GM15510 (cell line): ENCODE measurements around the gene SEMA6D.

Source experiments
- POLR2A ChIP-seq: IDR thresholded peaks from 3 replicates; pipeline ENCODE4 v1.6.1; 2011; ENCODE audit warnings: borderline replicate concordance; ENCODE audit not compliant: insufficient read length; ENCODE audit errors: extremely low read depth

The SEMA6D gene

DNA sequence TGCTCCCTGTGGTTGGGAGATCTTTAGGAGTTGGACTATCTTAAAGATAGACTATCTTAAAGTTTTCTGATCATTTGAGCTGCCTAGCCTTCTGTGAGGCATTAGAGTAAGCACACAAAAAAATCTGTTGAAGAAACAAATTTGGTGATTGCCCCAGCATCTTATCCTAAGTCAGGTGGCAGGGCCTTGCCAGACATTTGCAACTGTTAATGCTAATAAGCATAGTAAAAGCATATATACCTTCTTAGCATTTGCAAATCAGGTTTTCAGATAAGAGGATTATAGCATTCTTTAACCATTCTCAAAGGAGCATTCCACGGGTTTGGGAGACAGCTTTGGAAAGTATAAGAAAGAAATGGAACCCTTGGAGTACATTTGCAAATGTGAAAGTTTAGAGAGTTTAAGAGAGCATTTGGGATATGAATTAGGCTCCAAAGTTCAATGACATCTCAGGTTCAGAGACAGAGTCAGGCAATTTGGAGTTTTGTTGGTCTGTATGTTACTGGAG lies 61.0 kb downstream of the SEMA6D start:
- TF ChIP-seq POLR2A, result no peak

DNA sequence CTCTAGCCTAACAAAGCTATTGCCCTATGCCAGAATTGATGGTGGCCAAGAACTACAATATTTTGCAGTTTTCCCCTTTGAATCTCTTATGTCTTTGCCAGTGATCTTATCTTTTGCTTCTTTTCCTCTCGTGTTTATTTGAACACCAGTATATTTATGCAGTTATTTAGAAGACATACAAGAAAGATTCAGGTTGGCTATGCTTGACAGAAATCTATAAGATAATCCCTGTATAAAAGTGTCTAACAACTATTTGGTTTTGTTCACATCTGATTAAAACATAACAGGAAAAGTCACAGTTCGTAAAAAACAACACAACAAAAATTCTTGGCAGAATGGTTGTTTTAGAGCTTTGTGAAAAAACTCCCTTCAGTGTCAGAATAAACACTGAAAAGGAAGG lies 63.7 kb downstream of the SEMA6D start:
- no peak for TF ChIP-seq POLR2A

DNA sequence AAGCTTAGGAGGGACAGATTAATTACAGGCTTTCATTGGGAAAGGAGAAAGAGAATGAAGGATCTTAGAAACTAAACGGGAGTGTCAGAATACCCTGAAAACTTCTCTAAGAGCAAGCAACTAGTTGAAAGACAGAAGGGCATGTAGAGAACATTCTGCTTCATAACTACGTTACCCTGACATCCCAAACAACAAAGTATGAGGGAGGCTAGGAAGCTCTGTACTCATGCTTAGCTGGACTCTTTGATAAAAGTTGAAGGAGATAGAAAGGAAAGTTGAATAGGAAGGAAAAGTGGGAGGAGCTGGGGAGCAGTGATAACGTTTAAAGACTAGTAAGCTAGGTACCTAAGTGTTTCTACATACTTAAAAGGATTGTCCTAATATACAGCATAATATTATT lies 64.2 kb downstream of the SEMA6D start:
- no peak for TF ChIP-seq POLR2A

DNA sequence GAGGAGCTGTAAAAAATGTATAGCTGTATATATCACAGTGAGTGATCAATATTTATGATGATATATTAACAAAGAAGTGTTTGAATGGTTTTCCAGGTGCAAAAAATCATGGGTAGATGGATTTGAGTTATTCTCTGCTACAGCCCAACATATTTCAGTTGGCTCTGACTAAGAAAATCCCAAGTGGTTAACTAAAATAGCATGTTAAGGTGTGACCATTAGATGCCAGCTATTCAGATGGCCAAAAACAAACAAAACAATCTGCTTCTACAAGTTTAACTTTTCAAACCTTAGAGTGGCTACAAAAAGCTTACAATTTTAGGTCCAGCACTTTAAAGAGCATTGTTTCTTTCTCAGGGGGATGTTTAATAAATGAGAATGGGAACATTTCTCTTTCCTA lies 67.5 kb downstream of the SEMA6D start:
- no peak for TF ChIP-seq POLR2A

DNA sequence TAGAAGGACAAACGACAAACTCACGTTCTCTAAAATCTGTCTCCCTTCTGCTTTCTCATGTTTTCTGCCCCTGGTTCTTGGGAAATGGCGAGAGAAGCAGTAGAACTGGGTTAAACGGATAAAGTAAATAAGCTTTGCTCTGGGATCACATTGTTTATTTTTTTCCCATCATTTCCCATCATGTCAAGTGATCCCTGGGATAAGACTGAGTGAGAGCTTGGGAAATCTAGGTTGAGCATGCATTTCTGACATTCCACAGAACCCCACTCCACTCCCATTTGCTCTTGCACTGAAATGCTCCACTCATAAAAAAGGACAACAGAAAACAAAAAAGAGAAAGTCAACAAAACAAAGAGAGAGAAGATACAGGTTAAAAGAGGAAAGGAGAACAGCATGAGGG lies 69.1 kb downstream of the SEMA6D start:
- no peak for TF ChIP-seq POLR2A

DNA sequence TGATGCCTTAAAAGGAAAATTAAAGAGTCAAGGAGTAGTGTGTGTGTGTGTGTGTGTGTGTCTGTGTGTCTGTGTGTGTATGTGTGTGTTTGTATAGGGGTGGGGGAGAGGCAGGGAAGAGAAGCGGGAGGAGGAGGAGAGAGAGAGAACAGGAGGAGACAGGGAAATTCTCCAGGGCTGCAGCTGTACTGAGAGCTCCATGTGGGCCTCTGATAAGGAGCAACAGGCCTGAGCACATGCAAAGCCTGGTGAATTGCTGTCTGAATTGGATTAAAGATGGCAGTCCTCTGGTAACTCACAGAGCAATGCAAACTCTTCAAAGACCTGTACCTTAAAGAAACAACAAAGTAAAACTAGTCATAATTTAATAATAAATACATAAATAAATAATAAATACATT lies 70.6 kb downstream of the SEMA6D start:
- TF ChIP-seq POLR2A, result no peak

DNA sequence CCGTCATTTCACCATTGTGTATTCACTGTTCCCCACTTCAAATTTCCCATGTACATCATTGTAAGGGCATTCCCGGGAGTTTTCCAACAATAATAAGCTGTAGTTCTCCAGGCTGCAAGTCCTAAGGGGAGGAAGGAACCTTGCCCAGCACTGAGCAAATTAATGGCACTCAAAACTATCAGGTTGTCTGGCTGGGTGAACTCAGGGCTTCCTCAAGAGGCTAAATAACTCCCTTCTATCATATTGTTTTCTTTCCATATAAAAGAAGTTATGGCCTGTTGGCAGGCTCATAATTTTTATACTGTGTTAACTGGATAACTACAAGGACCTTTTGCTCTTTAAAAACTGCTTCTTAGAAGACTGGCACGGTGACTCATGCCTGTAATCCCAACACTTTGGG lies 71.4 kb downstream of the SEMA6D start:
- no peak for TF ChIP-seq POLR2A

DNA sequence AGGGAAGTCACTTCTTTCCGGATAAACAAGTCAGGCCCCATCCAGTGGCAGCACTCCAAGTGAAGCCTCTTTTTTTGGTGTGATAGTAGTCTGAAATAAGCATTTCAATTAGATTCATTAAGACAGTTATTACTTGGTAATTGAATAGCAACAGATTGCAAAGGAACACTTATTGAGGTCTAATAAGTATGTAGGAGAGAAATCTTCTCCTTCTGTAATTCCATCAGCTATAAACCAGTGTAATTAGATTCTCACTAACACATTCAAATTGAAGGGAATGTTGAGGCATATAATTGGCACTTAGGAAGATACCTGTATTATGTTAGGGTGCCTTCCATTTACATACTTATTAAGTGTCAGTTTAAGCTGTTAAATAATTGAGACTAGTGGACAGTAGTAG lies 73.9 kb downstream of the SEMA6D start:
- no peak for TF ChIP-seq POLR2A

DNA sequence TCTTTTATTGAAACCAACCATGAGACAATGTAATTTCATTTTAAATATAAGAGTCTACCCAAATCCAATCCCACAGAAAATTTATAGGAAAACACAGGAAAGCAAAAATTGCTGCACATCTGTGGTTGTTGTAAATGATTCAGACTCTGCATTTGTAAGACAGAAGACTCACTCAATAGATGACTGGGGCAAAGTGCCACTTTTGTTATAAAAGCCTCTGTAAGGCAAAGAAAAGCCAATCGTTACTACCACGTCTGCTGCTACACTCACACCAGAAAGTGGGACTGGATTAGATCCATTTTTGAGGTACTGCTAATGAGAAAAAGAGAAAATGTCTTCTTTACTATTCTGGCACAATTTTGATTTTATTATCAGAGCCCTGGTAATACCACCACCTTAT lies 74.9 kb downstream of the SEMA6D start:
- TF ChIP-seq POLR2A, result no peak

DNA sequence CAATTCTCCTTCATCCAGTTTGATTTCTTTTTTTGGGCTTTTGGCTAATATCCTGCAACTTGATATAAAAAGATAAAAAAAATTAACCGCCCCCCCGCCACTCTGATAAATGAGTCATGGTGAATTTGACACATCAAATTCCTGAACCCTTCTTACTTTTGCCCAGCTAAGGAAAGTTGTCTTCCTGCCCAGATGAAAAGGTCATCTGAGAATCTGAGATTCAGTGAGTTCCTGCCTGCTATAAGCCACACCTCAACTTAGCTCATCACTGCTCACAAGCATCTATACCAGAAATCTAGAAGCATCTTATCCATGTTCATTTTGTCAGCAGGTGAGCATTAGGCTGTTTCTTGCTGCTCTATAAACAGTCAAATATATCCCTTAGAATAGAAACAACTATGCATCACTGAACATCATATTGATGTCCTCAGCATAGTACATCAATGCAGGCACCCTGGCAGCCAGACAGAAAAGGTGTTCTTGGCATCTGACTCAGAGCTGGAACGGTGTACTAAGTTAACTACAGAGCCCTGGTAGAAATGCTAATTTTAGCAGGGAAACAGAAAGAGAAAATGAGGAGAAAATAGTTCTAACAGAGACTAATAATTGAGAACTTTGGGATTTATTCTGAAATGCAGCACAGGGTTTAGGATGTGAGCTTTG lies 77.1 kb downstream of the SEMA6D start:
- no peak for TF ChIP-seq POLR2A

DNA sequence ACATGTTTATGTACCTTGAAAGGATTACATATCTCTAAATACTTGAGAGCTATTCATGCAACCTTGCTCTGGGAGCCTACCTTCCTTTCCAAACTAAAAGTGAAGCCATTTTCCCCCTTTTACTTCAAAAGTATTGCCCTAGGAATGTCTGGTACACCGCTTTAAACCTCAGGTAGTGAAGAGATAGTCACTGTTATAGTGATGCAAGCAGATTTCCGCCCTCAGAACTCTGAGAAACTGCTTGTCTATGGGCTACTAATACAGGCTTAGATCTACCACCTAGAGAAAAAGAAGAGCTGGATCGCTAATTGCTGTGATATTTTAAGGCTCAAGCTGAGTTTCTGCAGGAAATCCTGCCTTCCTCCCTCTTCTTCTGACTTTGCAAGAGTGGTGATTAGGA lies 78.6 kb downstream of the SEMA6D start:
- no peak for TF ChIP-seq POLR2A

DNA sequence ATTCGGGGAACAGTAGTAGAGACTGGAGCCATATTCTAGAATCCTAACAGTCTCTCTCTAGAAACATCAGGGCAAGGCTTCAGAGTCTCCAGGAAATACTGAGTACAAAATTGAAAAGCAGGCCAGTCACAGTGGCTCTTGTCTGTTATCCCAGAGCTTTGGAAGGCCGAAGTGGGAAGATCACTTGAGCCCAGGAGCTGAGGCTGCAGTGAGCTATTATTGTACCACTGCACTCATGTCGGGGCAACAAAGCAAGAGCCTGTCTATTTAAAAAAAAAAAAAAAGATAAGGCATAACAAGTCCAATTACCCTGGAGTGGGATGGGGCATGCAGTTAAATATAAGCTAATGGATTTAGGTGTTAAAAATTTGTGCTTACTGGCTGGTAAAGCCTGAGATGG lies 79.0 kb downstream of the SEMA6D start:
- TF ChIP-seq POLR2A, result no peak

DNA sequence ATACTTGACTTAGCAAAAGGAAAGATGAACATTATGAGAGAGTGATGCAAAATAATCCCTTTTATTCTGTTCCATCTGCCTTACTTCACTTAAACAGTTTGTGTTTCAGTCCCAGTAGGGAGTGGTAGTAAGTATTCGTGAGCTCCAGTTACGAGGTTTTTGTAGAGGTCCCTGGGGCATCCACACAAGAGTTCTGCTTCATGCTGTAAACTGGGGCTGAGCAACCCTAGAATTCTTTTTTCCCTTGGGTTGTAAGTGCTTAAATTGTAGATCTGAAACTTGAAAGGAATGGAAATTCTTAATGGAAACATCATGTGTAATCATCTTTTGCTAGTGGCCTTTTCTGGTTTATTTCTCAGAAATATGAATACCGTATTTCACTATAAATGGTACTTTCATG lies 79.5 kb downstream of the SEMA6D start:
- no peak for TF ChIP-seq POLR2A

DNA sequence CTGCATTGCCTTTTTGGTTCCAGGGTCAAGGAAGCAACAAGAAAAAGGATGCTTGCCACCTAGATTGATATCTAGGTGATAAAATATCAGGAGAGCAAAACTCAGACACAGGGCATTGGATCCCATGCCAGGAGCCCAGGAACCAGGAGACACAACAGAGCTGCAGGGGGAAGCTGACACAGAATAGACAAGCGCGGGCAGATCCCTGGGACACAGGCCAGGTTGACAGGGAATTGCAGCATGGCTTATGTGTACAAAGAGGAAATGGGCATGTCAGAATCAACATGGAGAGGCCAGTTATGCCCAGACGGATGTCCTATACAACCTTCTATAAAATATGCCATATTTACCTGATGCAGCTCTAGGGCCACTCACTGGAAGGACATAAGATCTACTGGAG lies 84.2 kb downstream of the SEMA6D start:
- no peak for TF ChIP-seq POLR2A

DNA sequence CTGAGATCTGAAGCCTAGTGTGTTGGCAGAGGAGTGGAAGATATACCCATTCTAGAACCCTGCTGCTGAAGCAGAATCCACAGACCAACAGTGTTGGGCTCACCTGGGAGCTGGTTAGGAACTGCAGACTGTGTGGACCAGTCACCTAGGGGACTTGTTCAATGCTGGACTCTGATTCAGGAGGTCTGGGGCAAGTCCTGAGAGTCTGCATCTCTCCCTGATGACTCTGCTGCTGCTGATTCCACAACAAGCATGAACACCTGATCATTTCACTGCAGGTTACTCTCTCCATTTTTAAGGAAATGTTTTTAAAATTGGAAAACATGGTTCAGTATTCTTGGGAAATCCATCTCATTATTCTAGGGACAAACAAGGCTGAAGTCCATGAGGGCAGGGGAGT lies 84.9 kb downstream of the SEMA6D start:
- TF ChIP-seq POLR2A, result no peak

DNA sequence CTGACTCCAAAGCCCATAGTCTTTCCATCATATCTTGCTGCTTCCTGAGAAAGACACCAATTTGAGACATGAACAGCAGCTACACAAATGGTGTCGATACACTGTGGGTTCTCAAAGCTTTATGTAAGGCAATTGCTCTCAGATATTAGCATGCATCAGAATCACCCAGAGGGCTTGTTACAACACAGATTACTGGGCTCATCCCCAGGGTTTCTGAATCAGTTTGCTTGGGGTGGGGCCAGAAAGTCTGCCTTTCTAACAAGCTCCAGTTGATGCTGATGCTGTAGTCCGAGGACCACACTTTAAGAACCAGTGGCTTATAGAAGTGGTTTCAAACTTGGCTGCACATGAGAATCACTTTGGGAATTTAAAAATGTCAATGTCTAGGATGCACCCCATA lies 86.5 kb downstream of the SEMA6D start:
- TF ChIP-seq POLR2A, result no peak

DNA sequence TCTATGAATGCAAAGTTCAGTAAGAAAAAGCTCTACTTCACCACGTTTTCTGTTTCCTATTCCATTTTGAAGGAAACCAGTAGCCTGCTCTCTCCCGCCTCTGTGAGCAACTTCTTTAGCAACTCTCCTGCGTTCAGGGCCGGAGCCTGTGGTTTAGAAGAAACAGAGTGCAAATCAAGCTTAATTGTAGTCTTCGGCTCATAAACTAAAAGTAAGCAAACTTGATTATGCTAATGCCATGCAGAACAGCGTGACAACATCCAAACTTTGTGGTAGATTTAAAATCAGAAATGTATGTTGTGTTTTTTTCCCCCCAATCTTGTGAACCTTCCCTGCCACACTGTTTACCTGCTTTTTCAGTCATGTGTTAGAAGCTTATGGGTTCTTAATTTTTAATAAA lies 87.4 kb downstream of the SEMA6D start:
- TF ChIP-seq POLR2A, result no peak
